ENCODE measurements around the gene DCP1A. TPM values are rescaled to one million over a fixed set of nuclear protein-coding genes. Genes with fewer than 3 reads are reported as not detected.

Gene DCP1A
- polyA plus RNA-seq (2013, experiment 1 of 2), result 30.9 TPM
- polyA plus RNA-seq (2013, experiment 2 of 2), result 26.0 TPM

DNA sequence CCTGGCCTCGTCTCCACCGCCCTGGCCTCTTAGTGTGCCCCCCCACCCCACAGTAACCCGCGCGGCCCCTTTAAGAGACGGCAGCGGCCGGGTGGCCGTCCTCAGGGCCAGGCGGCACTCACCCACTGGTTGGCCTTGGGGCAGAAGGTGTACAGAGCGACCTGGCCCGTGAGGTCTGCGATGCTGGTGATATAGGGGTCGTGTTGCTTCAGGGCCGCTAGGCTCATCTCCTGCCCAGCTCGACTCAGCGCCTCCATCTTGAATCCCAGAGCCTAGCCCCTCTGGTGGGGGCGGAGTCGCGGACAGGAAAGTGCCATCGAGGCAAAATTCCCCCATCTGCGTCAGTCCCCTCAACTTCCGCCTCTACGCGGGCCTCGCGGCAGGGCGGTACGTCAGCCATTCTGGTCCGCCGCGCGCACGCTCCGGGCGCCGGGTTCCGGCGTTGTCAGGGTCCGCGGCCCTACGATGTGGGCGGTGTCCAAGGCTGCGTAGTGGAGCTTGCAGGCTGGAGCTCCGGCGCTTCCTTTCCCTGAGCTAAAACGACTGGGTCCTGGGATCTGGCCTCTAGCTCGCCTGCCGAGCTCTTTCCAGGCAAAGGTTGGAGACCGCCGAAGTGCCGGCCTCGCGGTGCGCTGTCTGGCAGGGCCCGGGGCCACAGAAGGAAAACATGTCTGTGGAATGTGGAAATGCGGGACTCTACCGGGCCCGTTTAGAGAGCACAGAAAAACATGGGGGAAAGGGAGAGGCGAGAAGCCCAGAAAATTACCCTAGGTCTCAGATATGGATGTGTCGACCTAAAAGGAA, at the start of gene DCP1A:
Gene DCP1A (minus strand): TSS at position 283 of the 804 bp plus-strand sequence. CDS start 26 bp downstream, at position 257.
- Histone ChIP-seq H4K5ac (ENCODE audit: low read length) (peak within 1 kb of the TSS; percentile 86), H2BK15ac (replicated peaks; ENCODE audit: low read depth) (no peak within 1 kb of the TSS), H2AK5ac (ENCODE audit: low read length) (no peak within 1 kb of the TSS), H3K79me1 (ENCODE audit: low read length) (no peaks in the 10 kb centered on the region), H3K4me1 (ENCODE audit: control insufficient read depth, low read depth, low read length) (no peaks in the 10 kb centered on the region), H3K23ac (ENCODE audit: low read length) (no peak within 1 kb of the TSS), H3K27me3 (ENCODE audit: insufficient read depth, low read length, poor library complexity) (no peaks in the 10 kb centered on the region), H3K4ac (ENCODE audit: low read depth, low read length) (peak within 1 kb of the TSS; percentile 74), H3K79me2 (ENCODE audit: control insufficient read depth, insufficient read depth, low read length) (peaks cover 9% of the 10 kb centered on the region), H3K18ac (ENCODE audit: low read length) (peak within 1 kb of the TSS; percentile 95), H3K9ac (ENCODE audit: low read length) (peak within 1 kb of the TSS; percentile 92), H3K4me2 (ENCODE audit: low read length) (peak within 1 kb of the TSS; percentile 64), H2BK120ac (ENCODE audit: low read depth, low read length) (no peak within 1 kb of the TSS), H3K4me3 (ENCODE audit: low read length) (peak within 1 kb of the TSS; percentile 78), H3K56ac (ENCODE audit: low read length) (peak within 1 kb of the TSS; percentile 93), H4K8ac (ENCODE audit: low read depth, low read length) (peak within 1 kb of the TSS; percentile 93), H3K36me3 (ENCODE audit: control insufficient read depth, insufficient read depth, low read length) (no peaks in the 10 kb centered on the region), H2BK5ac (ENCODE audit: low read length) (peak within 1 kb of the TSS; percentile 82), H3K27ac (ENCODE audit: low read depth, low read length) (peak within 1 kb of the TSS; percentile 91)
- DNase-seq, result peak; percentile 99
- no CpG with 5 or more reads among the region's 61 CpGs for WGBS (ENCODE audit: extremely low coverage, insufficient coverage, low lambda C conversion rate)

DNA sequence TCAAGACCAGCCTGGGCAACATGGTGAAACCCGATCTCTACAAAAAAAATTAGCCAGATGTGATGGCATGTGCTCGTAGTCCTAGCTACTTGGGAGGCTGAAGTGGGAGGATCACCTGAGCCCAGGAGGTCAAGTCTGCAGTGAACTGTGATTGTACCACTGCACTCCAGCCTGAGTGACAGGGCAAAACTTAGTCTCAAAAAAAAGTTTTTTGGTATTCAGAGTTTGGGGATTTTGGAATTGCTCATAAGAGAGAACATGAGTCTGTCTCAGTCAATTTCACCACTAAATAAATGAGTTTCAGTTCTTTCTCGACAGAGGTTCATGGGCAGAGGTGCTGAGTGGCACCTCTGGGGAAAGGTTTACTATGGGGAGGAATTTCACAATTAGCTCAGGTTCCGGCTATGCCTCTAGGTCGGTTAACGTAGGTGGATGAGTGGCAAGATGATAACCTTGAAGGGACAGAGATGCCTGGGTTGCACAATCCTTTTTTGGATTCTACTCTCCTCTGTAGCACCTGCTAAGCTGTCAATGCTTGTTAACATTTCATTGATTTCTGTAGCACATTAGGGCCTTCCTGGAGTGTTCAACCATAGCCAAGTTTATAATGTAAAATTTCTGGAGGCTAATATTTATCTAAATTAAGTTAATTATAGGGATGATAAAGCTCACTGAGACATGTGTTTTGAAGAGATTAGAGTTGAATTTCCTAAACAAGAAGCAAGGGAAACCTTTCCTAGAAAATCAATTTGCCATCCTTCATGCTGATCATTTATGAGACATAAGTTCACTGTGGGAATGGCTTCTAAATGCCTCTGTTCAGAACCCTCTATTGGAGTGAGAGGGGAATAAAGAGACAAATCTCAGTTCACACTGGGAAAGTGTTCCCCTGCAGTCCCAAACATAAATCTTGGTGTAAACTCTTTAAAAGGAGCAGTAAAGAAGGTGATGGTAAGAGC, 37.4 kb upstream of the DCP1A start:
- H3K18ac ChIP-seq (ENCODE audit: low read length), result no peak overlapping the region

DNA sequence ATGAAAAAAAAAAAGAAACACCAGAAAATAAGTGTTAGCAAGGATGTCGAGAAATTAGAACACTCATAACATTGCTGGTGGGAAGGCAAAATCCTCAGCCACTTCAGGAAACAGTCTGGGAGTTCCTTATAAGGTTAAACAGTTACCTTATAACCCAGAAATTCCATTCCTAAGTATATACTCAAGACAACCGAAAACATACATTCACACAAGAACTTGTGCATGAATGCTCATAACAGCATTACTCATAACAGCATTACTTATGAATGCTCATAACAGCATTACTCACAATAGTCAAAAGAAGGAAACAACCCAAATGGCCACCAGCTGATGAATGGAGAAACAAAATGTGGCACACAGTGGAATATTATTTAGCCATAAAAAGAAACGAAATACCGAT, 34.8 kb upstream of the DCP1A start:
- no peak overlapping the region for H4K5ac ChIP-seq (ENCODE audit: low read length)
- no peaks in the 10 kb centered on the region for H3K36me3 ChIP-seq (ENCODE audit: control insufficient read depth, insufficient read depth, low read length)
- H3K18ac ChIP-seq (ENCODE audit: low read length), result no peak overlapping the region
- no peak overlapping the region for H3K4me3 ChIP-seq (ENCODE audit: low read length)
- H2AK5ac ChIP-seq (ENCODE audit: low read length), result no peak overlapping the region
- no peak overlapping the region for H3K4me2 ChIP-seq (ENCODE audit: low read length)
- no peak overlapping the region for H3K23ac ChIP-seq (ENCODE audit: low read length)
- no peaks in the 10 kb centered on the region for H3K27me3 ChIP-seq (ENCODE audit: insufficient read depth, low read length, poor library complexity)
- DNase-seq, result no peak
- H2BK120ac ChIP-seq (ENCODE audit: low read depth, low read length), result no peak overlapping the region
- H4K8ac ChIP-seq (ENCODE audit: low read depth, low read length), result no peak overlapping the region
- H3K9ac ChIP-seq (ENCODE audit: low read length), result no peak overlapping the region
- no peaks in the 10 kb centered on the region for H3K4me1 ChIP-seq (ENCODE audit: control insufficient read depth, low read depth, low read length)
- no CpG with 5 or more reads among the region's 4 CpGs for WGBS (ENCODE audit: extremely low coverage, insufficient coverage, low lambda C conversion rate)
- no peak overlapping the region for H2BK15ac ChIP-seq (replicated peaks; ENCODE audit: low read depth)
- H3K79me1 ChIP-seq (ENCODE audit: low read length), result no peaks in the 10 kb centered on the region
- no peak overlapping the region for H3K56ac ChIP-seq (ENCODE audit: low read length)
- no peak overlapping the region for H3K27ac ChIP-seq (ENCODE audit: low read depth, low read length)
- no peaks in the 10 kb centered on the region for H3K79me2 ChIP-seq (ENCODE audit: control insufficient read depth, insufficient read depth, low read length)
- no peak overlapping the region for H2BK5ac ChIP-seq (ENCODE audit: low read length)
- H3K4ac ChIP-seq (ENCODE audit: low read depth, low read length), result no peak overlapping the region

More for the DNA sequence above, 37.4 kb upstream of the DCP1A start:
- no peak overlapping the region for H3K9ac ChIP-seq (ENCODE audit: low read length)
- no peak overlapping the region for H3K23ac ChIP-seq (ENCODE audit: low read length)
- H3K4me1 ChIP-seq (ENCODE audit: control insufficient read depth, low read depth, low read length), result no peaks in the 10 kb centered on the region
- H3K27ac ChIP-seq (ENCODE audit: low read depth, low read length), result no peak overlapping the region
- no peak overlapping the region for H4K5ac ChIP-seq (ENCODE audit: low read length)
- H3K79me1 ChIP-seq (ENCODE audit: low read length), result no peaks in the 10 kb centered on the region
- DNase-seq, result no peak
- H2BK15ac ChIP-seq (replicated peaks; ENCODE audit: low read depth), result no peak overlapping the region
- no peak overlapping the region for H2BK5ac ChIP-seq (ENCODE audit: low read length)
- H2BK120ac ChIP-seq (ENCODE audit: low read depth, low read length), result no peak overlapping the region
- H4K8ac ChIP-seq (ENCODE audit: low read depth, low read length), result no peak overlapping the region
- no peaks in the 10 kb centered on the region for H3K27me3 ChIP-seq (ENCODE audit: insufficient read depth, low read length, poor library complexity)
- H3K4ac ChIP-seq (ENCODE audit: low read depth, low read length), result no peak overlapping the region
- H3K36me3 ChIP-seq (ENCODE audit: control insufficient read depth, insufficient read depth, low read length), result no peaks in the 10 kb centered on the region
- no peaks in the 10 kb centered on the region for H3K79me2 ChIP-seq (ENCODE audit: control insufficient read depth, insufficient read depth, low read length)
- no CpG with 5 or more reads among the region's 6 CpGs for WGBS (ENCODE audit: extremely low coverage, insufficient coverage, low lambda C conversion rate)
- no peak overlapping the region for H2AK5ac ChIP-seq (ENCODE audit: low read length)
- H3K56ac ChIP-seq (ENCODE audit: low read length), result no peak overlapping the region
- H3K4me2 ChIP-seq (ENCODE audit: low read length), result no peak overlapping the region
- no peak overlapping the region for H3K4me3 ChIP-seq (ENCODE audit: low read length)

DNA sequence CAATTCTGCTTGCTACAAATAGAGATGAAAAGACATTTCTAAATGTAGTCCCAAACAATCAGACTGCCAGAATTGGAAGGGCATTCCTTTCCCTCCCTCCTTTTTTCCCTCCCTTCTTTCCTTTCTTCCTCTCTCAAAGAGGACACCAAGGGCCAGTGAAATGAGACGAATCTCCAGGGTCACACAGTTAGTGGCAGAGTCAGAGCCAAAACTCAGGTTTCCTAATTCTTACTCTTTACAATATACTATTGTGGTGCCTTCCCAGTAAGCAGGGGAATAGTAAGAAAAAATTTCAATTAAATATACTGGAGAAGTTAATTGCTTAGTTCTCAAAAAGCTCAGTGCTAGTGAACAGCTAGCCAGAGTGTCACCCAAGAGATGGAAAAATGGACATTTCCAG, 33.0 kb upstream of the DCP1A start:
- Histone ChIP-seq H2BK120ac (ENCODE audit: low read depth, low read length) (no peak overlapping the region), H3K4me2 (ENCODE audit: low read length) (no peak overlapping the region), H3K4me1 (ENCODE audit: control insufficient read depth, low read depth, low read length) (no peaks in the 10 kb centered on the region), H3K27ac (ENCODE audit: low read depth, low read length) (no peak overlapping the region), H3K4ac (ENCODE audit: low read depth, low read length) (no peak overlapping the region), H2AK5ac (ENCODE audit: low read length) (no peak overlapping the region), H2BK15ac (replicated peaks; ENCODE audit: low read depth) (no peak overlapping the region), H3K18ac (ENCODE audit: low read length) (no peak overlapping the region), H3K27me3 (ENCODE audit: insufficient read depth, low read length, poor library complexity) (no peaks in the 10 kb centered on the region), H2BK5ac (ENCODE audit: low read length) (no peak overlapping the region), H4K8ac (ENCODE audit: low read depth, low read length) (no peak overlapping the region), H3K23ac (ENCODE audit: low read length) (no peak overlapping the region), H3K79me1 (ENCODE audit: low read length) (no peaks in the 10 kb centered on the region), H3K4me3 (ENCODE audit: low read length) (no peak overlapping the region), H3K79me2 (ENCODE audit: control insufficient read depth, insufficient read depth, low read length) (no peaks in the 10 kb centered on the region), H3K36me3 (ENCODE audit: control insufficient read depth, insufficient read depth, low read length) (no peaks in the 10 kb centered on the region), H3K9ac (ENCODE audit: low read length) (no peak overlapping the region), H4K5ac (ENCODE audit: low read length) (no peak overlapping the region), H3K56ac (ENCODE audit: low read length) (no peak overlapping the region)
- WGBS (ENCODE audit: extremely low coverage, insufficient coverage, low lambda C conversion rate), result no CpG with 5 or more reads among the region's 1 CpG
- no peak for DNase-seq

DNA sequence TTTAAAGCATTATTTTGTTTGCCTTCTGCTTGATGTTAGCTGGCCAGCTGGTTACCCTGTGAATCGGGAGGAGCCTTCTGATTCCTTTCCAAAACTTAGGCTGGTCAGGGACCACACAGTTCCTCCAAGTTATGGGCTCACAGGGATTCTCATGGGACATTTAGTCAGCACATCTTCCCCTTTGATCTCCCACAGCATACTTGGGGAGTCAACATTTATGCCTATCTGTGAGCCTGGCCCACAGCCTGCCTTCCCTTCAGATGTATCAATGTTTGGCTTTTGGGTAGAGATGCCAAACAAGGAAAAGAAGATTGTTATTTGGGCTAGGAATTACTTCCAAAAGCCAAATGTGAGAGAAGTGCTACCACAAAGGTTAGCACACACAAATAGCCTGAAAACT, 32.6 kb upstream of the DCP1A start:
- no peaks in the 10 kb centered on the region for H3K4me1 ChIP-seq (ENCODE audit: control insufficient read depth, low read depth, low read length)
- no peak overlapping the region for H2BK5ac ChIP-seq (ENCODE audit: low read length)
- no peaks in the 10 kb centered on the region for H3K36me3 ChIP-seq (ENCODE audit: control insufficient read depth, insufficient read depth, low read length)
- no peak overlapping the region for H2BK15ac ChIP-seq (replicated peaks; ENCODE audit: low read depth)
- H3K4me3 ChIP-seq (ENCODE audit: low read length), result no peak overlapping the region
- no peak overlapping the region for H3K4ac ChIP-seq (ENCODE audit: low read depth, low read length)
- no peak overlapping the region for H3K56ac ChIP-seq (ENCODE audit: low read length)
- H3K4me2 ChIP-seq (ENCODE audit: low read length), result no peak overlapping the region
- no peak overlapping the region for H3K9ac ChIP-seq (ENCODE audit: low read length)
- DNase-seq, result no peak
- no peaks in the 10 kb centered on the region for H3K27me3 ChIP-seq (ENCODE audit: insufficient read depth, low read length, poor library complexity)
- H4K8ac ChIP-seq (ENCODE audit: low read depth, low read length), result no peak overlapping the region
- no CpG with 5 or more reads among the region's 1 CpG for WGBS (ENCODE audit: extremely low coverage, insufficient coverage, low lambda C conversion rate)
- H2BK120ac ChIP-seq (ENCODE audit: low read depth, low read length), result no peak overlapping the region
- no peak overlapping the region for H3K18ac ChIP-seq (ENCODE audit: low read length)
- no peak overlapping the region for H2AK5ac ChIP-seq (ENCODE audit: low read length)
- no peak overlapping the region for H4K5ac ChIP-seq (ENCODE audit: low read length)
- H3K27ac ChIP-seq (ENCODE audit: low read depth, low read length), result no peak overlapping the region
- no peaks in the 10 kb centered on the region for H3K79me2 ChIP-seq (ENCODE audit: control insufficient read depth, insufficient read depth, low read length)
- no peaks in the 10 kb centered on the region for H3K79me1 ChIP-seq (ENCODE audit: low read length)
- no peak overlapping the region for H3K23ac ChIP-seq (ENCODE audit: low read length)

Data from mesendoderm (in vitro differentiated cells).